Measurements from ENCODE around the gene SLC35F2.

DNA sequence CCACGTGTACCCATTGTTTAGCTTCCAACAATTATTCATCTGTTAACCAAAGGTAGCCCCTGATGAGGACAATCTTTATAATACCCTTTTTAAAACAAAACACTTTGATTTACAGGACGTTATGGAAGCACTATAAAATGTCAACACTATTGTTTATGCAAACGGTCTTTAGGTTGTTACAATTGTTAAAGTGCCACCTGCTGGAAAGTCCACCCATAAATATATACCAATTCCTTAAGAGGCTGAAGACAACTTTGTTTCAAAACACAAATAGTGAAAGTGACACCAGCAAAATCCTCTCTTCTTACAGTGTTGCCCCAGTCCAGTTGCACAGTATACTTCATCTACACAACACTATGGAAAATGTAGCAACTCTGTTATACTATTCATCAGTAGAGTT is 77.8 kb downstream of the SLC35F2 start:
- no peak for TF ChIP-seq MEF2D (CRISPR knock-in tag; IDR thresholded peaks at IDR 0.05)
- no peak for TF ChIP-seq ZNF777 (CRISPR knock-in tag; IDR thresholded peaks at IDR 0.05)
- no peak for TF ChIP-seq ZFP37 (CRISPR knock-in tag; IDR thresholded peaks at IDR 0.05; ENCODE audit: borderline replicate concordance)
- TF ChIP-seq ZNF24 (IDR thresholded peaks at IDR 0.05) = no peak
- TF ChIP-seq, protein P1, sequence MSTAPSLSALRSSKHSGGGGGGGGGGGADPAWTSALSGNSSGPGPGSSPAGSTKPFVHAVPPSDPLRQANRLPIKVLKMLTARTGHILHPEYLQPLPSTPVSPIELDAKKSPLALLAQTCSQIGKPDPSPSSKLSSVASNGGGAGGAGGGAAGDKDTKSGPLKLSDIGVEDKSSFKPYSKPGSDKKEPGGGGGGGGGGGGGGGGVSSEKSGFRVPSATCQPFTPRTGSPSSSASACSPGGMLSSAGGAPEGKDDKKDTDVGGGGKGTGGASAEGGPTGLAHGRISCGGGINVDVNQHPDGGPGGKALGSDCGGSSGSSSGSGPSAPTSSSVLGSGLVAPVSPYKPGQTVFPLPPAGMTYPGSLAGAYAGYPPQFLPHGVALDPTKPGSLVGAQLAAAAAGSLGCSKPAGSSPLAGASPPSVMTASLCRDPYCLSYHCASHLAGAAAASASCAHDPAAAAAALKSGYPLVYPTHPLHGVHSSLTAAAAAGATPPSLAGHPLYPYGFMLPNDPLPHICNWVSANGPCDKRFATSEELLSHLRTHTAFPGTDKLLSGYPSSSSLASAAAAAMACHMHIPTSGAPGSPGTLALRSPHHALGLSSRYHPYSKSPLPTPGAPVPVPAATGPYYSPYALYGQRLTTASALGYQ (CRISPR knock-in tag; IDR thresholded peaks at IDR 0.05) = no peak
- TF ChIP-seq EZH2 (conservative IDR thresholded peaks at IDR 0.05; ENCODE audit: low read depth, low read length) = no peak

Data from HepG2 (cell line).